Measurements from ENCODE around the gene MAP2K2. TPM values are rescaled to one million over a fixed set of nuclear protein-coding genes. Genes with fewer than 3 reads are reported as not detected.

The MAP2K2 gene
- total RNA-seq, 2 donors from 2014 or later: 94.3 to 94.6 TPM

GRCh38 chr19:4090356-4091220 lies 33.3 kb downstream of the MAP2K2 start:
- H3K27me3 Mint-ChIP-seq: no peaks in the 10 kb centered on the region
- no peaks in the 10 kb centered on the region for H3K36me3 Mint-ChIP-seq (ENCODE audit: low read depth)
- DNase-seq (no peak), ATAC-seq (no peak)
- H3K4me1 Mint-ChIP-seq: peaks cover 24% of the 10 kb centered on the region
- H3K27ac Mint-ChIP-seq: peak overlapping the region; percentile 87
- H3K9me3 ChIP-seq (ENCODE audit: control insufficient read depth, low read length, poor library complexity, severe bottlenecking): no peaks in the 10 kb centered on the region
- H3K4me3 Mint-ChIP-seq: no peak overlapping the region

- H3K36me3 Mint-ChIP-seq (ENCODE audit: low read depth): no peaks in the 10 kb centered on the region
- peak overlapping the region; percentile 87 for H3K27ac Mint-ChIP-seq
- DNase-seq (no peak), ATAC-seq (no peak)
- H3K4me3 Mint-ChIP-seq: no peak overlapping the region
- H3K27me3 Mint-ChIP-seq: no peaks in the 10 kb centered on the region
- H3K4me1 Mint-ChIP-seq: peaks cover 24% of the 10 kb centered on the region
- H3K9me3 ChIP-seq (ENCODE audit: control insufficient read depth, low read length, poor library complexity, severe bottlenecking): no peaks in the 10 kb centered on the region
These were observed 34.0 kb downstream of the MAP2K2 start for GRCh38 chr19:4089946-4090345.

GRCh38 chr19:4089400-4089908 lies 34.5 kb downstream of the MAP2K2 start:
- H3K36me3 Mint-ChIP-seq (ENCODE audit: low read depth): no peaks in the 10 kb centered on the region
- peak overlapping the region; percentile 82 for H3K4me3 Mint-ChIP-seq
- H3K9me3 ChIP-seq (ENCODE audit: control insufficient read depth, low read length, poor library complexity, severe bottlenecking): no peaks in the 10 kb centered on the region
- DNase-seq (peak in 1 of 3 donors; percentile 29), ATAC-seq (peak; percentile 51)
- H3K27ac Mint-ChIP-seq: peak overlapping the region; percentile 87
- H3K27me3 Mint-ChIP-seq: no peaks in the 10 kb centered on the region
- H3K4me1 Mint-ChIP-seq: peaks cover 24% of the 10 kb centered on the region

GRCh38 chr19:4088975-4089374 lies 34.9 kb downstream of the MAP2K2 start:
- no peaks in the 10 kb centered on the region for H3K9me3 ChIP-seq (ENCODE audit: control insufficient read depth, low read length, poor library complexity, severe bottlenecking)
- Mint-ChIP-seq H3K27ac (peak overlapping the region; percentile 87), H3K36me3 (ENCODE audit: low read depth) (no peaks in the 10 kb centered on the region), H3K4me1 (peaks cover 27% of the 10 kb centered on the region), H3K4me3 (peak overlapping the region; percentile 82), H3K27me3 (no peaks in the 10 kb centered on the region)
- peak in 1 of 3 donors; percentile 39 for DNase-seq
- peak; percentile 74 for ATAC-seq

- Mint-ChIP-seq H3K27me3 (no peaks in the 10 kb centered on the region), H3K4me3 (peak overlapping the region; percentile 82), H3K4me1 (peaks cover 33% of the 10 kb centered on the region), H3K27ac (peak overlapping the region; percentile 87), H3K36me3 (ENCODE audit: low read depth) (no peaks in the 10 kb centered on the region)
- DNase-seq (no peak), ATAC-seq (no peak)
- no peaks in the 10 kb centered on the region for H3K9me3 ChIP-seq (ENCODE audit: control insufficient read depth, low read length, poor library complexity, severe bottlenecking)
These were observed 35.9 kb downstream of the MAP2K2 start for GRCh38 chr19:4087787-4088679.

- Mint-ChIP-seq H3K27me3 (no peaks in the 10 kb centered on the region), H3K4me1 (peaks cover 35% of the 10 kb centered on the region), H3K36me3 (ENCODE audit: low read depth) (no peaks in the 10 kb centered on the region), H3K4me3 (peak overlapping the region; percentile 59), H3K27ac (peak overlapping the region; percentile 66)
- no peak for ATAC-seq
- DNase-seq: no peak
- no peaks in the 10 kb centered on the region for H3K9me3 ChIP-seq (ENCODE audit: control insufficient read depth, low read length, poor library complexity, severe bottlenecking)
These were observed 37.5 kb downstream of the MAP2K2 start for GRCh38 chr19:4086411-4086867.

- peak overlapping the region; percentile 72 for H3K27ac Mint-ChIP-seq
- peaks cover 35% of the 10 kb centered on the region for H3K4me1 Mint-ChIP-seq
- DNase-seq: no peak
- peak overlapping the region; percentile 76 for H3K4me3 Mint-ChIP-seq
- H3K27me3 Mint-ChIP-seq: no peaks in the 10 kb centered on the region
- H3K36me3 Mint-ChIP-seq (ENCODE audit: low read depth): no peaks in the 10 kb centered on the region
- H3K9me3 ChIP-seq (ENCODE audit: control insufficient read depth, low read length, poor library complexity, severe bottlenecking): no peaks in the 10 kb centered on the region
- ATAC-seq: no peak
These were observed 39.4 kb downstream of the MAP2K2 start for GRCh38 chr19:4084547-4084877.

- DNase-seq: no peak
- H3K36me3 Mint-ChIP-seq (ENCODE audit: low read depth): no peaks in the 10 kb centered on the region
- H3K9me3 ChIP-seq (ENCODE audit: control insufficient read depth, low read length, poor library complexity, severe bottlenecking): no peaks in the 10 kb centered on the region
- ATAC-seq: peak; percentile 57
- no peaks in the 10 kb centered on the region for H3K27me3 Mint-ChIP-seq
- peak overlapping the region; percentile 76 for H3K4me3 Mint-ChIP-seq
- H3K27ac Mint-ChIP-seq: peak overlapping the region; percentile 72
- H3K4me1 Mint-ChIP-seq: peaks cover 32% of the 10 kb centered on the region
These were observed 40.0 kb downstream of the MAP2K2 start for GRCh38 chr19:4083677-4084546.

GRCh38 chr19:4082172-4082571 lies 41.8 kb downstream of the MAP2K2 start:
- ATAC-seq: no peak
- H3K4me3 Mint-ChIP-seq: no peak overlapping the region
- H3K9me3 ChIP-seq (ENCODE audit: control insufficient read depth, low read length, poor library complexity, severe bottlenecking): no peaks in the 10 kb centered on the region
- H3K27me3 Mint-ChIP-seq: no peaks in the 10 kb centered on the region
- peaks cover 24% of the 10 kb centered on the region for H3K4me1 Mint-ChIP-seq
- no peak for DNase-seq
- H3K27ac Mint-ChIP-seq: peak overlapping the region; percentile 53
- H3K36me3 Mint-ChIP-seq (ENCODE audit: low read depth): no peaks in the 10 kb centered on the region

GRCh38 chr19:4081441-4082129 lies 42.3 kb downstream of the MAP2K2 start:
- ATAC-seq (no peak), DNase-seq (no peak)
- peak overlapping the region; percentile 16 for H3K27ac Mint-ChIP-seq
- no peak overlapping the region for H3K4me3 Mint-ChIP-seq
- H3K27me3 Mint-ChIP-seq: no peaks in the 10 kb centered on the region
- H3K36me3 Mint-ChIP-seq (ENCODE audit: low read depth): no peaks in the 10 kb centered on the region
- H3K4me1 Mint-ChIP-seq: peaks cover 24% of the 10 kb centered on the region
- H3K9me3 ChIP-seq (ENCODE audit: control insufficient read depth, low read length, poor library complexity, severe bottlenecking): no peaks in the 10 kb centered on the region

GRCh38 chr19:4080473-4080872 lies 43.4 kb downstream of the MAP2K2 start:
- no peak overlapping the region for H3K4me3 Mint-ChIP-seq
- ATAC-seq: no peak
- no peaks in the 10 kb centered on the region for H3K9me3 ChIP-seq (ENCODE audit: control insufficient read depth, low read length, poor library complexity, severe bottlenecking)
- no peak for DNase-seq
- H3K36me3 Mint-ChIP-seq (ENCODE audit: low read depth): no peaks in the 10 kb centered on the region
- peaks cover 18% of the 10 kb centered on the region for H3K4me1 Mint-ChIP-seq
- H3K27ac Mint-ChIP-seq: peak overlapping the region; percentile 74
- H3K27me3 Mint-ChIP-seq: no peaks in the 10 kb centered on the region

Measured in T-helper 17 cell (primary cell).